DND-41 (cell line): ENCODE measurements around the gene CNOT3.

Source experiments
- CTCF ChIP-seq: IDR thresholded peaks from 2 replicates; pipeline ENCODE4 v1.5.1; 2012; ENCODE audit warnings: borderline replicate concordance, low read length, moderate library complexity, mild to moderate bottlenecking; ENCODE audit not compliant: poor library complexity, severe bottlenecking; ENCODE audit errors: extremely low read depth
- EZH2 ChIP-seq: IDR thresholded peaks from 3 replicates; pipeline ENCODE4 v1.6.1; 2012; ENCODE audit warnings: borderline replicate concordance, low read depth, mild to moderate bottlenecking, moderate library complexity, low read length, inconsistent platforms; ENCODE audit not compliant: severe bottlenecking

- no peak for TF ChIP-seq CTCF
- TF ChIP-seq EZH2 = no peak
These were observed 31.7 kb downstream of the CNOT3 start for GRCh38 chr19:54169149-54169740.
